C4-2B (cell line): ENCODE data around the gene CD86.

Experiments
- CTCF ChIP-seq: fragments of 450-650 bp; conservative IDR thresholded peaks from 2 replicates; pipeline ENCODE4 v1.5.1; 2017; ENCODE audit warnings: mild to moderate bottlenecking
- ZFX ChIP-seq: fragments of 450-650 bp; IDR thresholded peaks from 2 replicates; pipeline ENCODE4 v1.6.1; 2017

GRCh38 chr3:122107171-122107570 is 52.0 kb downstream of the CD86 start:
- TF ChIP-seq CTCF = no peak
- no peak for TF ChIP-seq ZFX
